Fibroblast of peridontal ligament (primary cell): Measurements from ENCODE around the gene CPA1.
A peak's percentile ranks its signal among the peaks of the same experiment; 100 is the strongest.

Source experiments
- DNase-seq: peaks from one replicate; pipeline ENCODE4 v3.0.0-alpha.2; 2010; ENCODE audit errors: extremely low read depth

The CPA1 gene

DNA sequence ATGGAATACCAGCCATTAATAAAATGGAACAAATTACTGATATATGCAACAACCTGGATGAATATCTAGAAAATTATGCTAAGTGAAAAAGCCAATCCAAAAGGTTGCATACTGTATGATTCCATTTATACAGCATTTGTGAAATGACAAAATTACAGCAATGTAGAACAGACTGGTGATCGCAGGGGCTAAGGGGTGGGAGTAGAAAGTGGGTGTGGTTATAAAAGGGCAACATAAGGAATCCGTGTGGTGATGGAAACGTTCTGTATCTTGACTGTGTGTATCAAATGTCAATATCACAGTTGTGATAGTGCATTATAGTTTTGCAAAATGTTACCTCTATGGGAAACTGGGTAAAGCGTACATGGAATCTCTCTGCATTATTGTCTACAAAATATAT, 45.5 kb downstream of the CPA1 start:
- no peak for DNase-seq

DNA sequence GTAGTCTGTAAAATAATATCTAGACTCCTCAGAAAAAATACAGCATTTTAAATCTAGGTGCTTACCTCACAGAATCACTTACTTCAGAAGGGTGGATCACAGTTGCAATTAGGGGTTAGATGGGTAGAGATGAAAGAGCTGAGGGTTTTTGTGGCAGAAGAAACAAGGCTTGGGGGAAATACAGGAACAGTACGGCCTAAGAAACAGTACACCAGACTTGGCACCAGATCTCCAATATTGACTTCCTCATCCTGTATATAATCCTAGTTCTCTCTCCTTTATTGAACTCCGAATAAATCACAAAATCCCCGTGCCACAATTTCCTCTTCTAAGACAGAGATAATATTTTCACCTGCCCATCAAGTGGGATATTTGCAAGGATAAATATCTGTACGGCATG, 46.3 kb downstream of the CPA1 start:
- no peak for DNase-seq

DNA sequence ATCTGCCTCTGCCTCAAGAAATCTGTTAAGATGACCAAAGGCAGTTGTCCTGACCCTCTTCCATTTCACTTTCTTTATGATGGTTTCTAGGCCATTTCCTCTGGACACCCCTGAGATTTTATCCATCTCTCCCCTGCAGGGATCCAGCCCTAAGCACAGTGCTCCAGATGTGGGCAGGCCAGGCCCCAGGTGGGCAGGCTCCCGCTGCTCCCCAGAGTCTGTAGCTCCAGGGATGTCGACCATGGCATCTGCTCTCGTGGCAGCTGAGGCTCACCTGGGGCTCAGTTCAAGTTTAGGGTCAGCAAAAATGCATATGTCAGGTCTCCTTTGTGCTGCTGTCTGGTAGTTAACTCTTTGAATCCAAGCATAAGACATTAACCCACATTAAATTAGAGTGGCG, 48.7 kb downstream of the CPA1 start:
- no peak for DNase-seq

DNA sequence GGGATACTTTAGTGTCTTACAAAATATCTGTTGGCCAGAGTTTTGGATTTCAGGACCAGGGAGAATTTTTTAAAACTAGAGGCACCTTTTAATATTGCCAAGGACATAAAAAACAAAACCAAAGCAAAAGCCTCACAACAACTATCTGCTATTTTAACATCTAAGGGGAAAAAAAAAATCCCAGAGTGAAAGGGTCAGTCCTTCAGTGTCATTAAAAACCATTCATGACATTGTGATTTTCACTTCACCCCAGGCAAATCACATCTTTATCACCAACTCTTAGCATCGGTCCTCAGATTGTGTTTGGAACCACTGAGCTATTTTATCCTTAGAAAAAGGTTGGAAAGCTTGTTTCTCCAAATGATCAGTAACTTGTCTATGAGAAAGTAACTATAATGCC, 49.8 kb downstream of the CPA1 start:
- DNase-seq: no peak

DNA sequence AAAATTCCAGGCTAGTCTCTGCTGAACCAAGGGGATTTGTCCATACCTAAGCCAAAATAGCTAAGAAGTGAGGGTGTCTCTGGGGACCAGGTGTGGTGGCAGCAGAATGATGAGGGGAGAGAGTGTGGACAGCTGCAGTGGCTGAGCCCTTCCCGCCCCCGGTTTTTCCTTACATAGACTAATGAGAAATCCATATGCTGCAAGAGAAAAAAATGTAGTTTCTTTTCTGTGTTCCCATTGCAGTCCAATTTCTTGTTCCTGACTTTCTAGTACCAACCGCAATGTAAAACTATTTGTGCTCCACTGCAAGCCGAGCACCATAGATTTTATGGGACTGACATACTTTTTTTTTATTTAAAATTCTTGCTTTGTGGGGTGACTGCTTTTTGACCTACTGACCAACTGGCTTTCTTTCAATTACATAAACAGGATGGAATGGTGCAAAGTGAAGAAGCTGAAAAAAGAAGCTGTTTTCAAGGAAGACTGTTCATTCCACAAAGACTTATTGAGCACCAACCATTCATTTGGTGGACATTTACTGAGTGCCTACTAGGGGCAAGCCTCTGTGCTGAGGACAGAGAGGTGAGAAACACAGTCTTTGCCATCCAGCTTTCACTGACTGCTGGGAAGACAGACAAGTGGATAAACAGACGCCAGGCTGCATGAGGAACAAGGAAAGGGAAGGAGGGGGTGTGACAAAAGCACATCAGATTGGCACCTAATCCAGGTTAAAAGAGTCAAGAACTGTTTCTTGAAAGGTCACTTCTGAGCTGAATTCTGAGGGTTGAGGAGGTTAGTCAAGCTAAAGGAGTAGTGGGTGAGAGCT, 50.8 kb downstream of the CPA1 start:
- peak; percentile 80 for DNase-seq

DNA sequence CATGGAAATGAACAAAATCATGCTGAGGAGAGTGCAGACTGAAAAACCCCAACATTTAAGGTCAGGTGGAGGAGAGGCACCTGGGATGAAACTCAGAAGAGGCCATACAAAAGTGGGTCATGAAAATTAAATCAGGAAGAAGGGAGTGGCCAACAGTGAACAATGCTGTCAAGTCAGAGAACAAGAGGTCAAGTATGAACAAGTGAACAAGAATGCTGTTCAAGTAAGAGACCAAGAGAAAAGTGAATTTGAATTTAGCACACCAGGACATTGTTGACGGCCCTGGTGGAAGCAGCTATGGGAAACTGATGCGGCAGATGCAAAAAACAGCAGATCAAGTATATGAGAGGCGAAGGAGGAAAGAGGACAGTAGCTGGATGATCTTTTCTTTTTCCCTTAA, 52.6 kb downstream of the CPA1 start:
- no peak for DNase-seq

DNA sequence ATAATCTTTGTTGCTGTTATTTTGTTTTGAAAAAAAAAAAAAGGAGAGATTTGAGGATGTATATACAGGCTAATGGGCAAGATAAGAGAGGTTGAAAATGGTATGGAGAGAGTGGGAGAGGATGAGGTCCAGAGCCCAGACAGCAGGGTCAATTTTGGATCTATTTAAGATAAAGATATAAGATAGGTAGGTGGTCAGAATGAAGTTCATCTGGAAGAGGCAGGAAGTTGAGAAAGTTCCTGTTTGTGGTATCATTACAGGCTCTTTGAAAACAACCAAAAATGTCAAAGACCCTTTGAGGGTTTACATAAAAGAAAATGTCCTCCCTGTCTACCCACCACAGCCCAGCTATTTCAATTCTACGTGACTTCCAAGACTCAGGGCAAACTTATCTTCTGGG, 53.0 kb downstream of the CPA1 start:
- no peak for DNase-seq

DNA sequence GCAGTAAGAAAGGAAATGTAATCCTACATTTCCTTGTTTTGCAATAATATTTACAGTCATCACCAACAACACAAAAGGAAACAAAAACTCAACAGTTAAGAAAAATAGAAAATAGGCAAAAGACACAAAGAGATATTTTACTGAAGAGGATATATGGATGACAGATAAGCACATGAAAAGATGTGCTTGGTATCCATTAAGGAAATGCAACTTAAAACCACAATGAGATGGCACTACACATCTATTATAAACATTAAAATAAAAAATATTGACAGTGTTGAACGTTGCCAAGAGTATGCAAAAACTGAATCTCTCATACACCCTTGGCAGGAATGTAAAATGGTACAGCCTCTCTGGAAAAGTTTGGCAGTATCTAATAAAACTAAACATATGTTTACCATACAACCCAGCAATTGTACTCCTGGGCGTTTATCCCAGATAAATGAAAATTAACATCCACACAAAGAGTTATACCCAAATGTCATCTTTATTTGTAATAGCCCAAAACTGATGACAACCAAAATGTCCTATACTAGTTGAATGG, 55.1 kb downstream of the CPA1 start:
- DNase-seq: peak; percentile 9

DNA sequence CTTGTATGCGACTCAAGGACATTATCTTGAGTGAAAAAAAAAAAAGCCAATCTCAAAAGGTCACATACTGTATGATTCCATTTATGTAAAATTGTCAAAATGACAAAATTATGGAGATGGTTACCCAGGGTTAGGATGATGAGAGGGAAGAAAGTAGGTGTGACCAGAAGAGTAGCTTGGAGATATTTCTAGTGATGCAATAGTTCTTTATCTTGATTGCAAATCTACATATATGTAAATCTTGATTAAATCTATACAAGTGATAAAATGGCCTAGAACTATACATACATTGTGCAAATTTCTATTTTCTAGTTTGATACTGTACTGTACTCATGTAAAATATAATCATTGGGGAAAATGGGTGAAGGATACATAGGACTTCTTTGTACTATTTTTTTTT, 56.0 kb downstream of the CPA1 start:
- DNase-seq: no peak
